ENCODE results near the gene FAM180A. TPM values are rescaled to one million over a fixed set of nuclear protein-coding genes. Genes with fewer than 3 reads are reported as not detected.

FAM180A gene
- total and polyA plus RNA-seq, 10 of the 15 experiments (the other 5 are each of a cell fraction or from before 2014, with no cell fraction given), result not detected

DNA sequence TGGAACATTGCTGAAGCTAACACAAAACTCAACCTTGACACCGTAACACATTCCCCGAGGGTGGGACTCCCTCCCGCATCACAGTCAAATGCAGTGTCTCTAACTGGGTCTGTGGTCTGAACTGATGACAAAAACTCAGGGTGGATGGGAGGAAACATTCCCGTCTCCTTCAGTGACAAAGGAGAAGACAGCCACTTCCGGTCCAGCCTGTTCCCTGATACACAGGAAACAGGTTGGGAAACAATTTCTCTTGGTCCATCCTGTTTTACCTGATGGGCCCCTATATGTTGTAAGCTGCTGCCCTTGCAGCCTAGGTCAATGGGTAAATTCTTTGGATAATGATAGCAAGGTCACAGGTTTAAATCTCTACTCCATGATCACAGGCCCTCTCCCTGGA is 41.0 kb downstream of the FAM180A start:
- H3K36me3 ChIP-seq (ENCODE audit: control insufficient read depth in 2 of 2, insufficient read depth in 2 of 2, low read length in 1 of 2), result no peaks in the 10 kb centered on the region
- no peaks in the 10 kb centered on the region for H3K9me3 ChIP-seq (replicated peaks; ENCODE audit: control insufficient read depth, insufficient read depth, low read length)
- FAIRE-seq (no peak), ATAC-seq (no peak), DNase-seq (ENCODE audit: low read depth, low spot score) (no peak)
- H3K27me3 ChIP-seq (replicated peaks in 1 of 2; ENCODE audit: control insufficient read depth in 2 of 2, insufficient read depth in 2 of 2, low read length in 1 of 2), result no peaks in the 10 kb centered on the region
- in situ Hi-C loops (cut with MboI), result no loop called here
- H3K79me2 ChIP-seq (ENCODE audit: control insufficient read depth, insufficient read depth, low read length), result no peaks in the 10 kb centered on the region
- H3K9ac ChIP-seq (ENCODE audit: control insufficient read depth, insufficient read depth, low read length), result no peak overlapping the region
- H2AFZ ChIP-seq (ENCODE audit: control insufficient read depth, low read depth, low read length), result no peak overlapping the region
- no TSS peak for BruUV-seq (replicated peaks)
- H3K4me2 ChIP-seq (ENCODE audit: control insufficient read depth, insufficient read depth), result no peak overlapping the region
- no peaks in the 10 kb centered on the region for H4K20me1 ChIP-seq (ENCODE audit: control insufficient read depth, insufficient read depth)
- no peak overlapping the region for H3K27ac ChIP-seq (ENCODE audit: control insufficient read depth, insufficient read depth)
- H3K4me1 ChIP-seq (ENCODE audit: control insufficient read depth, insufficient read depth, low read length), result no peaks in the 10 kb centered on the region
- SMC1A ChIA-PET (ENCODE audit: uncharacterized antibody, unreplicated experiment), result no interaction called here
- 74% methylated on average over 5 of the region's 5 CpGs for WGBS (ENCODE audit: insufficient coverage, insufficient replicate concordance, low lambda C conversion rate, missing lambda C conversion rate)
- POLR2A ChIA-PET, result no interaction called here
- CTCF ChIA-PET, result interaction anchor here (1.0 kb wide), 1 partner anchor 34 kb away, joined by 3 read pairs; no protein-coding TSS in a partner anchor
- intact Hi-C loops (cut with micrococcal nuclease; ENCODE audit: unreplicated experiment), result no loop called here
- RAD21 ChIA-PET (ENCODE audit: unreplicated experiment), result no interaction called here
- H3K4me3 ChIP-seq, result no peak overlapping the region
- TF ChIP-seq RELA (IDR thresholded peaks at IDR 0.05; ENCODE audit: borderline replicate concordance, partially characterized antibody), result no peak
- no peak for TF ChIP-seq MYC (IDR thresholded peaks at IDR 0.05; ENCODE audit: insufficient read depth, insufficient read length, insufficient replicate concordance, low read length, severe bottlenecking)
- no peak for TF ChIP-seq DPF2 (IDR thresholded peaks at IDR 0.05)
- TF ChIP-seq MEF2B (IDR thresholded peaks at IDR 0.05; ENCODE audit: partially characterized antibody, poor library complexity, severe bottlenecking), result no peak
- no peak for TF ChIP-seq IKZF1 (conservative IDR thresholded peaks at IDR 0.05)
- no peak for TF ChIP-seq HCFC1 (IDR thresholded peaks at IDR 0.05; ENCODE audit: low read length)
- TF ChIP-seq NR2C1 (IDR thresholded peaks at IDR 0.05), result no peak
- TF ChIP-seq FOS (IDR thresholded peaks at IDR 0.05; ENCODE audit: borderline replicate concordance, extremely low read depth, insufficient read length), result no peak
- no peak for TF ChIP-seq SMARCA5 (IDR thresholded peaks at IDR 0.05)
- TF ChIP-seq, protein P1, sequence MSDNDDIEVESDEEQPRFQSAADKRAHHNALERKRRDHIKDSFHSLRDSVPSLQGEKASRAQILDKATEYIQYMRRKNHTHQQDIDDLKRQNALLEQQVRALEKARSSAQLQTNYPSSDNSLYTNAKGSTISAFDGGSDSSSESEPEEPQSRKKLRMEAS (IDR thresholded peaks at IDR 0.05; ENCODE audit: low read depth, low read length), result no peak

Measured in GM12878 (cell line).